Suprapubic skin (tissue), 4 donors: Measurements from ENCODE around the gene MGARP. TPM values are rescaled to one million over a fixed set of nuclear protein-coding genes. Genes with fewer than 3 reads are reported as not detected.
"Not testable (repeated sequence)": the region's sequence is repeated elsewhere in the genome, so short reads cannot be mapped to it uniquely, and the experiment has no call there.

Experiments
- DNase-seq, 2 donors: peaks; one replicate each; pipeline ENCODE4 v3.0.0-alpha.2; 2019; ENCODE audit warnings: low spot score in 2 of 2
- H3K27ac ChIP-seq: fragments of 200-600 bp; sonication (generic); one replicate; pipeline ENCODE4 v1.5.1; 2019
- H3K27me3 ChIP-seq: fragments of 200-600 bp; sonication (generic); one replicate; pipeline ENCODE4 v1.5.1; 2019
- H3K36me3 ChIP-seq: fragments of 200-600 bp; sonication (generic); one replicate; pipeline ENCODE4 v1.5.1; 2019
- H3K4me1 ChIP-seq: fragments of 200-600 bp; sonication (generic); one replicate; pipeline ENCODE4 v1.5.1; 2019
- H3K4me3 ChIP-seq: fragments of 200-600 bp; sonication (generic); one replicate; pipeline ENCODE4 v1.5.1; 2019; ENCODE audit warnings: mild to moderate bottlenecking
- H3K9me3 ChIP-seq: fragments of 200-600 bp; sonication (generic); one replicate; pipeline ENCODE4 v1.5.1; 2019
- EP300 ChIP-seq: sonication (generic); formaldehyde crosslinking; IDR thresholded peaks from one replicate; pipeline ENCODE4 v1.6.1; 2017; ENCODE audit warnings: antibody characterized with exemption
- POLR2A ChIP-seq, 2 donors: fragments of 450-650 bp; IDR thresholded peaks; one replicate each; pipeline ENCODE4 v1.6.1; 2017; ENCODE audit warnings: antibody characterized with exemption in 2 of 2, mild to moderate bottlenecking in 2 of 2, moderate library complexity in 2 of 2
- POLR2AphosphoS5 ChIP-seq, 3 donors: sonication (generic); formaldehyde crosslinking; IDR thresholded peaks; one replicate each; pipeline ENCODE4 v1.6.1; 2017; ENCODE audit warnings: antibody characterized with exemption in 3 of 3
- WGBS: methylation state at CpG from one replicate; pipeline ENCODE4 v1.1.5; 2018; 5-methylcytosine and 5-hydroxymethylcytosine counted together
- total RNA-seq, 4 donors: library from RNA; depleted of rRNA; stranded (reverse); fragments of >200 nt; gene quantifications; one replicate each; pipeline ENCODE4 v1.1.0, GENCODE V29; 2016
- TF ChIP-seq, protein P1 (sequence below), 2 donors: fragments of 200-600 bp in 1 of 2; fragments of 450-650 bp in 1 of 2; sonication (generic) in 1 of 2; IDR thresholded peaks; one replicate each; pipeline ENCODE4 v1.5.1; 2016 to 2019; ENCODE audit warnings: antibody characterized with exemption in 2 of 2, mild to moderate bottlenecking in 1 of 2, moderate library complexity in 1 of 2

MGARP gene
- total RNA-seq, 4 donors from 2014 or later, result 0.36 to 0.60 TPM; not detected in 2

DNA sequence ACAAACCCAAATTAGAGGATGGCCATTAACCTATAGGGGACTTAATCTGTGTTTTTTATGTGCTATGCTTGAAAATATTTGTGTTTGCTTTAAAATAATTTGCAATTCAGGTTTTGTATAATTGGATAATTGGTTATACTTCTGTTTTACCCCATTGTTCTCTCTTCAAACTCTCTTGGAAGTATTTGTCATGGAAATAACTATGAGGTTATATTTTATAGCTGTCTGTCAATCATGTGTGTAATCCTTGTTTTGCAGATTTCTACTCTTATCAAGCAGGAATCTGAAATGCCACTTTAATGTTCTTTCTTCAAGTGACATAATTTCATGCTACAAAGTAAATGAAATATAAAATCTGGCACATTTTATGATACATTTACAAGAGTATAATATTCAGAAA lies 37.6 kb upstream of the MGARP start:
- H3K9me3 ChIP-seq, result no peaks in the 10 kb centered on the region
- TF ChIP-seq, protein P1, sequence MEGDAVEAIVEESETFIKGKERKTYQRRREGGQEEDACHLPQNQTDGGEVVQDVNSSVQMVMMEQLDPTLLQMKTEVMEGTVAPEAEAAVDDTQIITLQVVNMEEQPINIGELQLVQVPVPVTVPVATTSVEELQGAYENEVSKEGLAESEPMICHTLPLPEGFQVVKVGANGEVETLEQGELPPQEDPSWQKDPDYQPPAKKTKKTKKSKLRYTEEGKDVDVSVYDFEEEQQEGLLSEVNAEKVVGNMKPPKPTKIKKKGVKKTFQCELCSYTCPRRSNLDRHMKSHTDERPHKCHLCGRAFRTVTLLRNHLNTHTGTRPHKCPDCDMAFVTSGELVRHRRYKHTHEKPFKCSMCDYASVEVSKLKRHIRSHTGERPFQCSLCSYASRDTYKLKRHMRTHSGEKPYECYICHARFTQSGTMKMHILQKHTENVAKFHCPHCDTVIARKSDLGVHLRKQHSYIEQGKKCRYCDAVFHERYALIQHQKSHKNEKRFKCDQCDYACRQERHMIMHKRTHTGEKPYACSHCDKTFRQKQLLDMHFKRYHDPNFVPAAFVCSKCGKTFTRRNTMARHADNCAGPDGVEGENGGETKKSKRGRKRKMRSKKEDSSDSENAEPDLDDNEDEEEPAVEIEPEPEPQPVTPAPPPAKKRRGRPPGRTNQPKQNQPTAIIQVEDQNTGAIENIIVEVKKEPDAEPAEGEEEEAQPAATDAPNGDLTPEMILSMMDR (IDR thresholded peaks at IDR 0.05), result no peak
- no peak for DNase-seq
- H3K36me3 ChIP-seq, result no peaks in the 10 kb centered on the region
- no peak overlapping the region for H3K4me3 ChIP-seq
- no peaks in the 10 kb centered on the region for H3K27me3 ChIP-seq
- peaks cover 20% of the 10 kb centered on the region for H3K4me1 ChIP-seq
- no peak overlapping the region for H3K27ac ChIP-seq

DNA sequence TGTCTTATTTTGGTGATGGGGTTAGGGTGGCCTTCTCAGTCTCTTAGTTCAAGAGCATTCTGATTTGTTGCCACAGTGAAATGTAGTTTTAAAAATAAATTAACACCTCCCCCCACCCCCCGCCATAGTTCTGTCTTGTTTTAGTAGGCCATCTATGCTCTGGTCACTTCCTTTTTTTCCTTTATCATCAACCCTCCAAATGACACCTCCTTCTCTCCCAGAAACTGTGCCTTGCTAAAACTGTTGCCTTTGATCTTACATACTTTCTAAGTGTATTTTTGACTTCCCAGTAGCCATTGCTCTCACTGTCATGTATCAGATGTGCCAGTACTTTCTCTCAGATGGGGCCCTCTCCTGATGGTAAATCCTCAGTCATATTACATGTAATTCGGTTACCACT lies 36.7 kb upstream of the MGARP start:
- Histone ChIP-seq H3K4me1 (peaks cover 29% of the 10 kb centered on the region), H3K9me3 (no peaks in the 10 kb centered on the region), H3K36me3 (no peaks in the 10 kb centered on the region), H3K4me3 (no peak overlapping the region), H3K27me3 (no peaks in the 10 kb centered on the region), H3K27ac (no peak overlapping the region)
- DNase-seq, result no peak
- TF ChIP-seq, protein P1 (IDR thresholded peaks at IDR 0.05), result no peak
- TF ChIP-seq POLR2AphosphoS5 (IDR thresholded peaks at IDR 0.05), result no peak
- no peak for TF ChIP-seq EP300
- TF ChIP-seq POLR2A (IDR thresholded peaks at IDR 0.05), result no peak
- 94% methylated on average over 2 of the region's 2 CpGs for WGBS

DNA sequence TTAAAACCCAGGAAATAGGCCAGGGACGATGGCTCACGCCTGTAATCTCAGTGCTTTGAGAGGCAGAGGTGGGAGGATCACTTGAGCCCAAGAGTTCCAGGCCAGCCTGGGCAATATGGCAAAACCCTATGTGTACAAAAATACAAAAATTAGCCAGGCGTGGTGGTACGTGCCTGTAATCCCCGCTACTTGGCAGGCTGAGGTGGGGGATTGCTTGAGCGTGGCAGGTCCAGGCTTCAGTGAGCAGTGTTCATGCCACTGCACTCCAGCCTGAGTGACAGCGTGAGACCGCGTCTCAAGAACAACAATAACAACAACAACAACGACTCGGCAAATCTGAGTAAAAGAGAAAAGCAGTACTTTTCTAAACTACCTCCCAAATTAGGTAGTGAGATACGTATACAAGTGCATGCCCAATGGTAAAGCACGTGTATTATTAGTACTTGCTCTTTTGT lies 35.2 kb upstream of the MGARP start:
- no peaks in the 10 kb centered on the region for H3K36me3 ChIP-seq
- 88% methylated on average over 13 of the region's 13 CpGs for WGBS
- H3K4me1 ChIP-seq, result peaks cover 29% of the 10 kb centered on the region
- no peaks in the 10 kb centered on the region for H3K27me3 ChIP-seq
- no peak overlapping the region for H3K27ac ChIP-seq
- TF ChIP-seq POLR2AphosphoS5 (IDR thresholded peaks at IDR 0.05), result no peak
- TF ChIP-seq, protein P1 (IDR thresholded peaks at IDR 0.05), result no peak
- TF ChIP-seq EP300, result no peak
- no peak for TF ChIP-seq POLR2A (IDR thresholded peaks at IDR 0.05)
- no peak overlapping the region for H3K4me3 ChIP-seq
- no peaks in the 10 kb centered on the region for H3K9me3 ChIP-seq
- no peak for DNase-seq

DNA sequence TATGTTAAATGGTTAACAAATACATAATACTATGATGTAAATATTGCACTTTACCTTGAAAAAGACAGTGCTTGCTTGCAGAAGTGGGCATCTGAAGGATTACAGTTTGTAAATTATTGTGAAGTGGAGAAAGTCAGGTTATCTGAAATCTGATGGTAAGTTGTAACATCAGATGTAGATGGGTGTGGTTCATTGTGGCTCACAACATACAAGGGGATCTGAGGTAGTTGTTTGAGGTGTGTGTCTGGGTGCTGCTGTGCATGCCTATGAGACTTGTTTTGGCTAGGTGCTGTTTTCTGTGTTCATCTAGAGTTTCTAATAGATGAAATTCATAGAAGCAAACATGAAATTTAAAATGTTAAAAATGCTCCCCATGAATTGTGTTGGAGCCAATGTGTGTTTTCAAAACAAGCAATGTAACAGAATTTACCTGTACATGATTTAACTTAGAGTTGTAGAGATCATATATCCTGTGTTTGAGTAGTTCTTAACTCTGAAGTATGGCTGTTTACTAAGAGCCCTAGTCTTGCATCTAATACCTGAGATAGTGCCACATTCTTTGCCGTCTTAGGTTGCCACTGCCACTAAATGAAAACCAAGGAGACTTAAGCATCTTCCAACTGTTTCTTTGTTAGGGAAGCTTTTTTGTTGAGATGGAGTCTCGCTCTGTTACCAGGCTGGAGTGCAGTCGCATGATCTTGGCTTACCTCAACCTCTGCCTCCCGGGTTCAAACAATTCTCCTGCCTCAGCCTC lies 34.2 kb upstream of the MGARP start:
- TF ChIP-seq EP300, result no peak
- TF ChIP-seq POLR2AphosphoS5 (IDR thresholded peaks at IDR 0.05), result no peak
- TF ChIP-seq POLR2A (IDR thresholded peaks at IDR 0.05), result no peak
- TF ChIP-seq, protein P1 (IDR thresholded peaks at IDR 0.05), result no peak
- WGBS, result 97% methylated on average over 4 of the region's 4 CpGs
- Histone ChIP-seq H3K27ac (no peak overlapping the region), H3K36me3 (no peaks in the 10 kb centered on the region), H3K4me1 (peaks cover 29% of the 10 kb centered on the region), H3K27me3 (no peaks in the 10 kb centered on the region), H3K9me3 (no peaks in the 10 kb centered on the region), H3K4me3 (no peak overlapping the region)
- DNase-seq, result no peak

DNA sequence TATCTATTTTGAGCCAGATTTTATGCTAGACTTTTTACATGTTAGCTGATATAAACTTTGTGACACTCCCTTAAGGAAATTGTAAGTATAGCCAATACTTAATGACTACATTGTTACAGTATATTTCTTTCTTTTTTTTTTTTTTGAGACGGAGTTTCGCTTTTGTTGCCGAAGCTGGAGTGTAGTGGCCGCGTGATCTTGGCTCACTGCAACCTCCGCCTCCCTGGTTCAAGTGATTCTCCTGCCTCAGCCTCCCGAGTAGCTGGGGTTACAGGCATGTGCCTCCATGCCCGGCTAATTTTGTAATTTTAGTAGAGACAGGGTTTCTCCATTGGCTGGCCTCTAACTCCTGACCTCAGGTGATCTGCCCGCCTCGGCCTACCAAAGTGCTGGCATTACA lies 33.4 kb upstream of the MGARP start:
- not testable (repeated sequence) for H3K9me3 ChIP-seq, H3K27ac ChIP-seq, H3K4me3 ChIP-seq, H3K36me3 ChIP-seq, H3K27me3 ChIP-seq, DNase-seq
- 80% methylated on average over 10 of the region's 10 CpGs for WGBS
- peaks cover 29% of the 10 kb centered on the region for H3K4me1 ChIP-seq
